Stomach (tissue), 9 donors: ENCODE data around the gene CACNG5. TPM values are rescaled to one million over a fixed set of nuclear protein-coding genes. Genes with fewer than 3 reads are reported as not detected.

Experiments used
- DNase-seq, 2 donors: peaks; one replicate each; pipeline versions ENCODE4 v3.0.0 to v3.0.0-alpha.2; 2013 to 2019
- H3K27ac ChIP-seq, 5 donors: fragments of 200-600 bp in 4 of 5; sonication (generic) in 4 of 5; one replicate each; pipeline ENCODE4 v1.5.1; 2013 to 2019; ENCODE audit warnings: mild to moderate bottlenecking in 1 of 5, moderate library complexity in 1 of 5
- H3K27me3 ChIP-seq, 3 donors: fragments of 200-600 bp; sonication (generic); one replicate each; pipeline ENCODE4 v1.5.1; 2017 to 2019; ENCODE audit warnings: mixed run types in 1 of 3
- H3K36me3 ChIP-seq, 4 donors: fragments of 200-600 bp; sonication (generic); 1 replicate in 3 of 4; 2 replicates in 1 of 4; pipeline ENCODE4 v1.5.1; 2016 to 2019
- H3K4me1 ChIP-seq, 4 donors: fragments of 200-600 bp; sonication (generic); one replicate each; pipeline ENCODE4 v1.5.1; 2016 to 2019
- H3K4me3 ChIP-seq, 4 donors: fragments of 200-600 bp; sonication (generic) in 3 of 4; one replicate each; pipeline ENCODE4 v1.5.1; 2016 to 2019; ENCODE audit warnings: mild to moderate bottlenecking in 1 of 4
- H3K9me3 ChIP-seq, 4 donors: fragments of 200-600 bp; sonication (generic); one replicate each; pipeline ENCODE4 v1.5.1; 2016 to 2019
- EP300 ChIP-seq: sonication (generic); formaldehyde crosslinking; IDR thresholded peaks from one replicate; pipeline ENCODE4 v1.6.1; 2017; ENCODE audit warnings: antibody characterized with exemption
- POLR2A ChIP-seq, 4 donors: fragments of 450-650 bp; IDR thresholded peaks; one replicate each; pipeline ENCODE4 v1.6.1; 2016; ENCODE audit warnings: antibody characterized with exemption in 4 of 4, control low read depth in 2 of 4, mild to moderate bottlenecking in 1 of 4, moderate library complexity in 1 of 4
- POLR2AphosphoS5 ChIP-seq, 3 donors: sonication (generic); formaldehyde crosslinking; IDR thresholded peaks; one replicate each; pipeline ENCODE4 v1.6.1; 2016; ENCODE audit warnings: antibody characterized with exemption in 3 of 3
- WGBS, 5 donors: extraction: QIAGEN DNeasy Blood & Tissue Kit in 3 of 5; methylation state at CpG; one replicate each; pipeline versions ENCODE4 v1.1.5 to v1.1.7; 2013 to 2018; 5-methylcytosine and 5-hydroxymethylcytosine counted together
- intact Hi-C: fragments of 100-400 bp; cut with DNase I; formaldehyde crosslinking; loops from one replicate; pipeline ENCODE4 v1.15.1; 2023; ENCODE audit warnings: low total_unique reads
- polyA plus RNA-seq, 3 donors: library from polyadenylated mRNA; stranded (reverse); fragments of 200-250 nt; gene quantifications; one replicate each; pipeline ENCODE4 v1.2.3, GENCODE V29; 2013
- total RNA-seq, 5 donors: library from RNA; depleted of rRNA; stranded (reverse); fragments of >200 nt; gene quantifications; one replicate each; pipeline versions ENCODE4 v1.1.0 to v1.2.3, GENCODE V29; 2014 to 2016
- TF ChIP-seq, protein P1 (sequence below), 7 experiments: fragments of 450-650 bp in 4 of 7; fragments of 200-600 bp in 3 of 7; sonication (generic) in 3 of 7; IDR thresholded peaks; one replicate each; pipeline ENCODE4 v1.5.1; 2016 to 2019; ENCODE audit warnings: antibody characterized with exemption in 7 of 7, control low read depth in 2 of 7, mild to moderate bottlenecking in 1 of 7
- donor health status: healthy with polysubstance abuse.
- donor health status: Bipolar disorder and iron deficiency.
- donor health status: healthy.

Gene CACNG5
- total and polyA plus RNA-seq, 8 donors: not detected

DNA sequence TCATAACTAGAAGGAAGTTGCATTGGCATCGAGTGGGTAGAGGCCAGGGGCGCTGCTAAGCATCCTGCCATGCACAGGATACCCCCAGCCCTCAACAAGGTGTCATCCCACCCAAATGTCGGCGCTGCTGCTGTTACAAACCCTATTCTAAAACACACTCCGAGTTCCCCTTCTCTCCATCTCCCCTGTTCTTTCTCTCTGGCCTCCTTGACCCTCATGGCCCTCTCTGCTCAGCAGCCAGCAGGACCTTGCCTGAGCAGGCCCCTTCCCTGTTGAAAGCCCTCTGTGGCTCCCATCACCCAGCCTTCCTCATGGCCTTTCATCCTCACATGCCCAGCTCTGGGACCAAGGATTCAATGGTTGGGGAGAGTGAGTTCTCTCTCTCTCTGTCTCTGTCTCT lies 22.3 kb upstream of the CACNG5 start:
- Histone ChIP-seq H3K27me3 (no peaks in the 10 kb centered on the region), H3K27ac (no peak overlapping the region), H3K36me3 (no peaks in the 10 kb centered on the region), H3K4me3 (no peak overlapping the region), H3K9me3 (peaks cover 0 to 7% (median under 1%) of the 10 kb centered on the region in 4 donors), H3K4me1 (peaks cover 0 to 5% (median 0%) of the 10 kb centered on the region in 4 donors)
- no peak for DNase-seq
- intact Hi-C loops: no loop called here
- 76 to 93% (median 91%) methylated on average over 5 of the region's 5 CpGs for WGBS, 5 donors
- no peak for TF ChIP-seq POLR2AphosphoS5 (IDR thresholded peaks at IDR 0.05)
- no peak for TF ChIP-seq EP300
- TF ChIP-seq, protein P1, sequence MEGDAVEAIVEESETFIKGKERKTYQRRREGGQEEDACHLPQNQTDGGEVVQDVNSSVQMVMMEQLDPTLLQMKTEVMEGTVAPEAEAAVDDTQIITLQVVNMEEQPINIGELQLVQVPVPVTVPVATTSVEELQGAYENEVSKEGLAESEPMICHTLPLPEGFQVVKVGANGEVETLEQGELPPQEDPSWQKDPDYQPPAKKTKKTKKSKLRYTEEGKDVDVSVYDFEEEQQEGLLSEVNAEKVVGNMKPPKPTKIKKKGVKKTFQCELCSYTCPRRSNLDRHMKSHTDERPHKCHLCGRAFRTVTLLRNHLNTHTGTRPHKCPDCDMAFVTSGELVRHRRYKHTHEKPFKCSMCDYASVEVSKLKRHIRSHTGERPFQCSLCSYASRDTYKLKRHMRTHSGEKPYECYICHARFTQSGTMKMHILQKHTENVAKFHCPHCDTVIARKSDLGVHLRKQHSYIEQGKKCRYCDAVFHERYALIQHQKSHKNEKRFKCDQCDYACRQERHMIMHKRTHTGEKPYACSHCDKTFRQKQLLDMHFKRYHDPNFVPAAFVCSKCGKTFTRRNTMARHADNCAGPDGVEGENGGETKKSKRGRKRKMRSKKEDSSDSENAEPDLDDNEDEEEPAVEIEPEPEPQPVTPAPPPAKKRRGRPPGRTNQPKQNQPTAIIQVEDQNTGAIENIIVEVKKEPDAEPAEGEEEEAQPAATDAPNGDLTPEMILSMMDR (IDR thresholded peaks at IDR 0.05): no peak
- no peak for TF ChIP-seq POLR2A (IDR thresholded peaks at IDR 0.05)

DNA sequence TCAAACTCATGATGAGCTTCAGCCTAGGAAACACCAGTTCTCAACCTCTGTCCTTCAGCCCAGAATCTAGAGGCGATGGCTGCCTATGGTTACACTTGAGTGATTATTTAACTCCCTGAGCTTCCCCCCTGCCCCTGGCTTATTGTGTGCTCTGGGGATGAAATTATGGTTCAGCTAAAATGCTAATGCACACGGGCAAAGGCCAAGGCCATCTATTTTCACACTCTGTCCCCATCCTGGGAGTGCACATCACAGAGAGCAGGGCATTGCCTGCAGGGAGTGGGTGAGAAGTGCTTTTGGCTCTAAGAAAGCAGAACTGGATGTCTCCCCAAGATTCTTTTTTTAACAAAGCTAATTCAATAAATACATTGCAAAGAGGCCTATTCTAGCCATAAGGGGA lies 21.6 kb upstream of the CACNG5 start:
- Histone ChIP-seq H3K9me3 (peaks cover 0 to 15% (median 8%) of the 10 kb centered on the region in 4 donors), H3K27me3 (no peaks in the 10 kb centered on the region), H3K4me3 (no peak overlapping the region), H3K36me3 (no peaks in the 10 kb centered on the region), H3K4me1 (peaks cover 0 to 5% (median 0%) of the 10 kb centered on the region in 4 donors), H3K27ac (no peak overlapping the region)
- TF ChIP-seq, protein P1 (IDR thresholded peaks at IDR 0.05): no peak
- intact Hi-C loops: no loop called here
- no peak for DNase-seq
- whole genome bisulfite sequencing, 5 donors: 57 to 81% (median 66%) methylated on average over 2 of the region's 2 CpGs

DNA sequence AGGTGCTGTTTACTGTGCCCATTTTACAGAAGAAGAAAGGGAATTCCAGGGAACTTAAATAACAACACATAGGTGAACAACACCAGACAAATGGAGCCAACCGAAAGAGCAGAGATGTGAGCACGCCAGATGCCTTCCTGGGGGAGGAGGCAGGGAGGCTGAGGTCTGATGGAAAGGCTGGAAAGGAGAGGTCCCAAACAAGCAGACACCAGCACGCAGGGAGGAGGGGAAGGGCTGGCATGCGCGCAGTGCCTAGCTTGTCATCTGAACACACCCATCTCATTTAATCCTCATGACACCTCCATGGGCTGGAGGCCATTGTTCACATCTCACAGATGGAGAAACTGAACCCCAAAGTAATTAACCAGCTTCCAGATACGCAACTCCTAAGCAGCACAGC lies 20.9 kb upstream of the CACNG5 start:
- Histone ChIP-seq H3K4me1 (peaks cover 0 to 5% (median 0%) of the 10 kb centered on the region in 4 donors), H3K36me3 (no peaks in the 10 kb centered on the region), H3K9me3 (peaks cover 0 to 16% (median 10%) of the 10 kb centered on the region in 4 donors), H3K27me3 (no peaks in the 10 kb centered on the region), H3K27ac (no peak overlapping the region), H3K4me3 (no peak overlapping the region)
- WGBS, 5 donors: 86 to 95% (median 92%) methylated on average over 6 of the region's 6 CpGs
- DNase-seq: no peak
- TF ChIP-seq EP300: no peak
- no peak for TF ChIP-seq POLR2AphosphoS5 (IDR thresholded peaks at IDR 0.05)
- no peak for TF ChIP-seq POLR2A (IDR thresholded peaks at IDR 0.05)
- TF ChIP-seq, protein P1 (IDR thresholded peaks at IDR 0.05): no peak
- intact Hi-C loops: no loop called here

DNA sequence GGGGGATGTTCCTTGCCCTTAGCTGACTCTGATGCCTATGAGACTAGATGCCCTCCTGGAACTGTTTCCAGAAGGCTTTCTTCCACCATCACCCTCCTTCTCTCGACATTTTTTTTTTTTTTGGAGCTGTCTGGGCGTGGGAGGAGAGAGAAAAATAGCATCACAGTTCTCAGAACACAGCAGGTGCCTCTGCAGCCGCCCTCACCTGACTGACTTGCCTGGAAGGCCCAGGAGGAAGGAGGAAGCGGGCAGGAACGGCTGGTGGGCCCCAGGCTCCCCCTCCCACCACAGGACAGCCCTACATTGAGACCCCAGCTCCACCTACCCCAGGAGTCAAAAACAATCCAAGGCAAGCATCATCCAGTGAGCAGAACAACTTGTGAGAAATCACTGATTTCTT lies 20.3 kb upstream of the CACNG5 start:
- WGBS, 5 donors: 45 to 56% (median 48%) methylated on average over 5 of the region's 5 CpGs
- H3K9me3 ChIP-seq: peaks cover 0 to 16% (median 10%) of the 10 kb centered on the region in 4 donors
- DNase-seq: no peak
- H3K36me3 ChIP-seq: no peaks in the 10 kb centered on the region
- no peak overlapping the region for H3K27ac ChIP-seq
- TF ChIP-seq EP300 (no peak), POLR2A (IDR thresholded peaks at IDR 0.05) (no peak), POLR2AphosphoS5 (IDR thresholded peaks at IDR 0.05) (no peak)
- TF ChIP-seq, protein P1 (IDR thresholded peaks at IDR 0.05): no peak
- intact Hi-C loops: no loop called here
- no peaks in the 10 kb centered on the region for H3K27me3 ChIP-seq
- no peak overlapping the region for H3K4me3 ChIP-seq
- H3K4me1 ChIP-seq: peaks cover 0 to 5% (median 0%) of the 10 kb centered on the region in 4 donors
